T follicular helper cell (primary cell): ENCODE measurements around the gene GPR183.

Experiments used
- DNase-seq: peaks from one replicate; pipeline ENCODE4 v3.0.0-alpha.2; 2020; ENCODE audit warnings: low read depth
- total RNA-seq, 2 experiments: gene quantifications; one replicate each; lab custom pipeline; 2026; lab: John Stamatoyannopoulos, UW

The GPR183 gene
- 92.2 to 233 reads per million in 2 experiments for total RNA-seq

GRCh38 chr13:99307247-99307646 is at the start of gene GPR183:
Gene GPR183 (minus strand): TSS chr13:99307399. CDS start chr13:99296145, 11,254 bp downstream.
- no peak for DNase-seq

GRCh38 chr13:99356262-99357091 is 49.3 kb upstream of the GPR183 start:
- peak; percentile 58 for DNase-seq

- no peak for DNase-seq
Measured at GRCh38 chr13:99356012-99356261, 48.7 kb upstream of the GPR183 start.

- no peak for DNase-seq
Measured at GRCh38 chr13:99355267-99356011, 48.2 kb upstream of the GPR183 start.

GRCh38 chr13:99354371-99354951 is 47.3 kb upstream of the GPR183 start:
- DNase-seq, result no peak

GRCh38 chr13:99353836-99354235 is 46.6 kb upstream of the GPR183 start:
- no peak for DNase-seq

- DNase-seq, result no peak
Measured at GRCh38 chr13:99353246-99353600, 46.0 kb upstream of the GPR183 start.

GRCh38 chr13:99352351-99353245 is 45.4 kb upstream of the GPR183 start:
- no peak for DNase-seq

GRCh38 chr13:99351772-99352171 is 44.6 kb upstream of the GPR183 start:
- no peak for DNase-seq

GRCh38 chr13:99350191-99350590 is 43.0 kb upstream of the GPR183 start:
- no peak for DNase-seq

- DNase-seq, result no peak
Measured at GRCh38 chr13:99347911-99348451, 40.8 kb upstream of the GPR183 start.

- DNase-seq, result no peak
Measured at GRCh38 chr13:99347335-99347878, 40.2 kb upstream of the GPR183 start.

GRCh38 chr13:99346335-99347042 is 39.3 kb upstream of the GPR183 start:
- no peak for DNase-seq

GRCh38 chr13:99345345-99345744 is 38.1 kb upstream of the GPR183 start:
- DNase-seq, result no peak

- DNase-seq, result no peak
Measured at GRCh38 chr13:99344610-99345208, 37.5 kb upstream of the GPR183 start.

GRCh38 chr13:99342723-99343315 is 35.6 kb upstream of the GPR183 start:
- DNase-seq, result no peak

- DNase-seq, result no peak
Measured at GRCh38 chr13:99341969-99342722, 34.9 kb upstream of the GPR183 start.

- no peak for DNase-seq
Measured at GRCh38 chr13:99340638-99341037, 33.4 kb upstream of the GPR183 start.

- peak; percentile 53 for DNase-seq
Measured at GRCh38 chr13:99339736-99340397, 32.7 kb upstream of the GPR183 start.
